Adipocyte (in vitro differentiated cells): Measurements from ENCODE around the gene LSR.

Experiments
- DNase-seq: peaks from one replicate; pipeline ENCODE4 v3.0.0-alpha.2; 2015; ENCODE audit warnings: low read depth
- H3K27me3 ChIP-seq: replicated peaks from 2 replicates; pipeline ENCODE4 v1.7.0; 2013; ENCODE audit warnings: mild to moderate bottlenecking, low read length, moderate library complexity; ENCODE audit not compliant: control insufficient read depth, insufficient read depth
- H3K36me3 ChIP-seq: 2 replicates; pipeline ENCODE4 v1.7.0; 2013; ENCODE audit warnings: low read length, mild to moderate bottlenecking, moderate library complexity; ENCODE audit not compliant: control insufficient read depth, insufficient read depth, severe bottlenecking
- H3K4me1 ChIP-seq: 2 replicates; pipeline ENCODE4 v1.7.0; 2013; ENCODE audit warnings: mild to moderate bottlenecking, low read length, moderate library complexity; ENCODE audit not compliant: control insufficient read depth, insufficient read depth
- H3K4me3 ChIP-seq: 2 replicates; pipeline ENCODE4 v1.7.0; 2013; ENCODE audit warnings: mild to moderate bottlenecking, low read length, moderate library complexity
- H3K9ac ChIP-seq: 2 replicates; pipeline ENCODE4 v1.7.0; 2013; ENCODE audit warnings: mild to moderate bottlenecking, low read length, moderate library complexity
- H3K9me3 ChIP-seq: 2 replicates; pipeline ENCODE4 v1.7.0; 2013; ENCODE audit warnings: mild to moderate bottlenecking, low read length, moderate library complexity; ENCODE audit not compliant: control insufficient read depth

Gene LSR

GRCh38 chr19:35294328-35294727 lies 45.5 kb downstream of the LSR start:
- Histone ChIP-seq H3K27me3 (peaks cover 58% of the 10 kb centered on the region), H3K9me3 (no peaks in the 10 kb centered on the region), H3K9ac (no peak overlapping the region), H3K4me3 (no peak overlapping the region), H3K4me1 (peaks cover 3% of the 10 kb centered on the region), H3K36me3 (no peaks in the 10 kb centered on the region)
- DNase-seq, result no peak

GRCh38 chr19:35294859-35295791 lies 46.3 kb downstream of the LSR start:
- no peaks in the 10 kb centered on the region for H3K9me3 ChIP-seq
- DNase-seq, result no peak
- peaks cover 3% of the 10 kb centered on the region for H3K4me1 ChIP-seq
- H3K36me3 ChIP-seq, result no peaks in the 10 kb centered on the region
- no peak overlapping the region for H3K4me3 ChIP-seq
- peaks cover 57% of the 10 kb centered on the region for H3K27me3 ChIP-seq
- H3K9ac ChIP-seq, result no peak overlapping the region

GRCh38 chr19:35295792-35296462 lies 47.1 kb downstream of the LSR start:
- Histone ChIP-seq H3K9me3 (no peaks in the 10 kb centered on the region), H3K36me3 (no peaks in the 10 kb centered on the region), H3K9ac (no peak overlapping the region), H3K4me1 (peaks cover 3% of the 10 kb centered on the region), H3K27me3 (peaks cover 61% of the 10 kb centered on the region), H3K4me3 (no peak overlapping the region)
- no peak for DNase-seq

GRCh38 chr19:35296644-35297514 lies 48.1 kb downstream of the LSR start:
- H3K36me3 ChIP-seq, result no peaks in the 10 kb centered on the region
- peaks cover 3% of the 10 kb centered on the region for H3K4me1 ChIP-seq
- no peak for DNase-seq
- H3K27me3 ChIP-seq, result peaks cover 63% of the 10 kb centered on the region
- H3K9ac ChIP-seq, result no peak overlapping the region
- H3K9me3 ChIP-seq, result no peaks in the 10 kb centered on the region
- no peak overlapping the region for H3K4me3 ChIP-seq

GRCh38 chr19:35297515-35297848 lies 48.7 kb downstream of the LSR start:
- no peak overlapping the region for H3K4me3 ChIP-seq
- H3K4me1 ChIP-seq, result peaks cover 3% of the 10 kb centered on the region
- peaks cover 65% of the 10 kb centered on the region for H3K27me3 ChIP-seq
- no peaks in the 10 kb centered on the region for H3K36me3 ChIP-seq
- DNase-seq, result no peak
- no peaks in the 10 kb centered on the region for H3K9me3 ChIP-seq
- H3K9ac ChIP-seq, result no peak overlapping the region

GRCh38 chr19:35297922-35298321 lies 49.1 kb downstream of the LSR start:
- no peak overlapping the region for H3K9ac ChIP-seq
- H3K4me1 ChIP-seq, result peaks cover 3% of the 10 kb centered on the region
- H3K9me3 ChIP-seq, result no peaks in the 10 kb centered on the region
- H3K4me3 ChIP-seq, result no peak overlapping the region
- no peak for DNase-seq
- peaks cover 62% of the 10 kb centered on the region for H3K27me3 ChIP-seq
- H3K36me3 ChIP-seq, result no peaks in the 10 kb centered on the region

GRCh38 chr19:35298561-35298972 lies 49.8 kb downstream of the LSR start:
- no peaks in the 10 kb centered on the region for H3K36me3 ChIP-seq
- peaks cover 62% of the 10 kb centered on the region for H3K27me3 ChIP-seq
- no peaks in the 10 kb centered on the region for H3K9me3 ChIP-seq
- H3K4me1 ChIP-seq, result peaks cover 3% of the 10 kb centered on the region
- H3K4me3 ChIP-seq, result no peak overlapping the region
- no peak overlapping the region for H3K9ac ChIP-seq
- DNase-seq, result no peak

- Histone ChIP-seq H3K27me3 (peaks cover 58% of the 10 kb centered on the region), H3K9ac (no peak overlapping the region), H3K4me1 (peaks cover 3% of the 10 kb centered on the region), H3K4me3 (no peak overlapping the region), H3K36me3 (no peaks in the 10 kb centered on the region), H3K9me3 (no peaks in the 10 kb centered on the region)
- DNase-seq, result no peak
Observed at GRCh38 chr19:35299523-35300338, 50.9 kb downstream of the LSR start.

GRCh38 chr19:35300339-35300649 lies 51.5 kb downstream of the LSR start:
- Histone ChIP-seq H3K4me1 (peaks cover under 1% of the 10 kb centered on the region), H3K36me3 (no peaks in the 10 kb centered on the region), H3K4me3 (no peak overlapping the region), H3K27me3 (peaks cover 57% of the 10 kb centered on the region), H3K9ac (no peak overlapping the region), H3K9me3 (no peaks in the 10 kb centered on the region)
- DNase-seq, result no peak

- peaks cover 50% of the 10 kb centered on the region for H3K27me3 ChIP-seq
- H3K9ac ChIP-seq, result no peak overlapping the region
- no peak for DNase-seq
- H3K9me3 ChIP-seq, result no peaks in the 10 kb centered on the region
- no peaks in the 10 kb centered on the region for H3K4me1 ChIP-seq
- no peak overlapping the region for H3K4me3 ChIP-seq
- no peaks in the 10 kb centered on the region for H3K36me3 ChIP-seq
Observed at GRCh38 chr19:35301961-35302360, 53.2 kb downstream of the LSR start.
